Ovary (tissue), 10 donors: ENCODE results near the gene LRRK2. TPM values are rescaled to one million over a fixed set of nuclear protein-coding genes. Genes with fewer than 3 reads are reported as not detected.
A peak's percentile ranks its signal among the peaks of the same experiment; 100 is the strongest.

Experiments
- DNase-seq, 5 donors: peaks; one replicate each; pipeline ENCODE4 v3.0.0-alpha.2; 2019 to 2020
- H3K27ac ChIP-seq, 2 donors: fragments of 200-600 bp; one replicate each; pipeline versions ENCODE4 v1.5.1 to v1.8.0; 2019 to 2022
- H3K27me3 ChIP-seq: fragments of 200-600 bp; one replicate; pipeline ENCODE4 v1.8.0; 2022
- H3K36me3 ChIP-seq: fragments of 200-600 bp; sonication (generic); one replicate; pipeline ENCODE4 v1.5.1; 2019
- H3K4me1 ChIP-seq: one replicate; pipeline ENCODE4 v1.8.1; 2013; ENCODE audit warnings: mild to moderate bottlenecking, moderate library complexity; ENCODE audit not compliant: insufficient read depth
- H3K4me3 ChIP-seq: fragments of 200-600 bp; sonication (generic); one replicate; pipeline ENCODE4 v1.5.1; 2017
- H3K9me3 ChIP-seq, 2 donors: fragments of 200-600 bp in 1 of 2; sonication (generic) in 1 of 2; one replicate each; pipeline versions ENCODE4 v1.5.1 to v1.8.1; 2013 to 2019; ENCODE audit warnings: mild to moderate bottlenecking in 1 of 2, moderate library complexity in 1 of 2
- CTCF ChIP-seq, 3 donors: fragments of 450-650 bp in 2 of 3; fragments of 200-600 bp in 1 of 3; IDR thresholded peaks; one replicate each; pipeline versions ENCODE4 v1.5.1 to v1.8.0; 2016 to 2022; ENCODE audit warnings: antibody characterized with exemption in 3 of 3, mild to moderate bottlenecking in 1 of 3
- EP300 ChIP-seq: sonication (generic); formaldehyde crosslinking; IDR thresholded peaks from one replicate; pipeline ENCODE4 v1.6.1; 2017; ENCODE audit warnings: antibody characterized with exemption
- POLR2A ChIP-seq: fragments of 450-650 bp; IDR thresholded peaks from one replicate; pipeline ENCODE4 v1.6.1; 2017; ENCODE audit warnings: antibody characterized with exemption, mild to moderate bottlenecking, moderate library complexity
- WGBS, 3 donors: extraction: QIAGEN DNeasy Blood & Tissue Kit in 1 of 3; methylation state at CpG; one replicate each; pipeline versions ENCODE4 v1.1.5 to v1.1.7; 2013 to 2017; 5-methylcytosine and 5-hydroxymethylcytosine counted together
- intact Hi-C, 4 donors: fragments of 100-400 bp; cut with DNase I; formaldehyde crosslinking; loops; one replicate each; pipeline versions ENCODE4 v1.11.0 to v1.15.1; 2022 to 2023
- long read RNA-seq, 3 donors: library from polyadenylated mRNA in 2 of 3; unstranded in 2 of 3; transcript quantifications; one replicate each; pipeline ENCODE4 v2.0.0 and lab custom pipeline, GENCODE V29; 2021 to 2026
- polyA plus RNA-seq, 2 donors: library from polyadenylated mRNA; stranded (reverse); fragments of 200-250 nt in 1 of 2; fragments of 350-450 nt in 1 of 2; fragmentation: Illumina TruSeq in 1 of 2; extraction: RNeasy Lipid Tissue Mini Kit (QIAGEN cat#74804) in 1 of 2; gene quantifications; one replicate each; pipeline ENCODE4 v1.2.3, GENCODE V29; 2013 to 2014
- total RNA-seq, 7 donors: library from RNA; depleted of rRNA in 2 of 7; stranded (reverse); fragments of >200 nt in 2 of 7; fragmentation: NEBNext Ultra II Directional in 3 of 7; extraction: Animal tissue kit (Norgen Biotek cat#: 25700) in 3 of 7; gene quantifications; one replicate each; pipeline versions ENCODE4 v1.1.0 to v1.2.4, GENCODE V29; 2016 to 2023
- donor health status: DM: no; HTN: no; CAD: no; lungs with moderate emphysema.
- donor health status: DM: no; HTN: no; CAD: no.
- donor health status: Bipolar disorder and iron deficiency.
- donor health status: DM: yes; HTN: yes; CAD: no.
- donor health status: DM: no; HTN: no; CAD: no.
- donor health status: DM: yes; HTN: yes; CAD: no.

LRRK2 gene
- 10 to 100 TPM in 6 of 7 donors, 1 to 10 TPM in 1; 9.9 to 19.7 (median 14.0) TPM for total RNA-seq
- 1 to 10 TPM; 8.1 to 8.2 TPM for polyA plus RNA-seq
- long read RNA-seq, donor 1, partial matches to known transcripts, result 2 of 4 reads
- long read RNA-seq, donor 1, other reads (novel, unspliced or antisense), result 2 of 4 reads
- long read RNA-seq, donor 2, result 0 reads
- long read RNA-seq, donor 3, partial matches to known transcripts, result 2 of 2 reads
- long read RNA-seq, donor 3, other reads (novel, unspliced or antisense), result 0 of 2 reads

- TF ChIP-seq POLR2A, result peak; percentile 47
- no peak for TF ChIP-seq EP300
- no peak for TF ChIP-seq CTCF (IDR thresholded peaks at IDR 0.05)
- DNase-seq, result peak; percentile 83 to 90 (median 84)
- H3K27me3 ChIP-seq, result no peaks in the 10 kb centered on the region
- 1 to 2% (median 1%) methylated on average over 68 to 78 of the region's 78 CpGs for WGBS, 3 donors
- H3K36me3 ChIP-seq, result no peaks in the 10 kb centered on the region
- intact Hi-C loops, result loop anchor here in 1 of 4 donors (5.0 kb wide), 1 partner anchor 117 kb away; the partner anchor contains the start of gene SLC2A13
- peak within 1 kb of the TSS; percentile 88 for H3K27ac ChIP-seq
- H3K4me1 ChIP-seq, result peaks cover 1% of the 10 kb centered on the region
- H3K4me3 ChIP-seq, result peak within 1 kb of the TSS; percentile 87
- H3K9me3 ChIP-seq, result no peaks in the 10 kb centered on the region
Observed at GRCh38 chr12:40224439-40225291, at the start of gene LRRK2. Gene LRRK2 (plus strand): TSS chr12:40224997. CDS start chr12:40225132, 135 bp downstream.

- H3K9me3 ChIP-seq, result no peaks in the 10 kb centered on the region
- no peaks in the 10 kb centered on the region for H3K4me1 ChIP-seq
- H3K27me3 ChIP-seq, result no peaks in the 10 kb centered on the region
- intact Hi-C loops, result no loop called here
- H3K27ac ChIP-seq, result no peak overlapping the region
- H3K36me3 ChIP-seq, result no peaks in the 10 kb centered on the region
- 73 to 83% (median 73%) methylated on average over 2 of the region's 2 CpGs for WGBS, 3 donors
- TF ChIP-seq POLR2A (no peak), EP300 (no peak), CTCF (IDR thresholded peaks at IDR 0.05) (no peak)
- DNase-seq, result no peak
- no peak overlapping the region for H3K4me3 ChIP-seq
Observed at GRCh38 chr12:40175045-40175444, 49.8 kb upstream of the LRRK2 start.

- H3K4me3 ChIP-seq, result no peak overlapping the region
- no peak for TF ChIP-seq POLR2A
- TF ChIP-seq CTCF (IDR thresholded peaks at IDR 0.05), result no peak
- TF ChIP-seq EP300, result no peak
- H3K4me1 ChIP-seq, result no peaks in the 10 kb centered on the region
- H3K9me3 ChIP-seq, result no peaks in the 10 kb centered on the region
- no peaks in the 10 kb centered on the region for H3K27me3 ChIP-seq
- H3K36me3 ChIP-seq, result no peaks in the 10 kb centered on the region
- no peak overlapping the region for H3K27ac ChIP-seq
- WGBS, 3 donors, result 88 to 89% (median 89%) methylated on average over 3 of the region's 3 CpGs
- intact Hi-C loops, result no loop called here
- DNase-seq, result no peak
Observed at GRCh38 chr12:40175489-40175888, 49.3 kb upstream of the LRRK2 start.

GRCh38 chr12:40178701-40179100 is 46.1 kb upstream of the LRRK2 start:
- no peaks in the 10 kb centered on the region for H3K36me3 ChIP-seq
- H3K27me3 ChIP-seq, result no peaks in the 10 kb centered on the region
- 68 to 76% (median 74%) methylated on average over 4 of the region's 4 CpGs for WGBS, 3 donors
- H3K27ac ChIP-seq, result no peak overlapping the region
- H3K9me3 ChIP-seq, result no peaks in the 10 kb centered on the region
- intact Hi-C loops, result no loop called here
- no peak for DNase-seq
- H3K4me1 ChIP-seq, result no peaks in the 10 kb centered on the region
- no peak for TF ChIP-seq EP300
- no peak for TF ChIP-seq CTCF (IDR thresholded peaks at IDR 0.05)
- no peak for TF ChIP-seq POLR2A
- H3K4me3 ChIP-seq, result no peak overlapping the region
